ENCODE measurements around the gene CFAP299.
"Not testable (repeated sequence)": the region's sequence is repeated elsewhere in the genome, so short reads cannot be mapped to it uniquely, and the experiment has no call there.

CFAP299 gene

DNA sequence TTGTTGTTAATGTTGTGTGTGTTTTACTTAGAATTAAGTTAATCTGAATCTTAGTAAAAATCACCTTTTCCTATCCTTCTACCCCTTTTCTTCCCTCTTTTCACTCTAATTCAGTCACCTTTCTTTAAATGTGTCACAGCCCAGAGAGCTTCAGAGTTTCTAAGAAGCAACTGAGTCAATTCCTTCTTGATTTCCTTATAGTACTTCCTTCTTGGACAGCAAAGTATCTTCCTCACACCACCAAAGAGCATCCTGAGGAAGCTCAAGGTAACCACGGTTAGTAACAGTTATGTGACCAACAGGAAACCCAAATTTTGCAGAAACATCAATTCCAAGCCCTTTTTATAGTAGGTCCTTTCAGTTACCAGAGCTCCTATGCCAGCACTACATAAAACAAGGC lies 451.8 kb downstream of the CFAP299 start:
- H2BK120ac ChIP-seq (ENCODE audit: low read depth, low read length): no peak overlapping the region
- H3K18ac ChIP-seq (ENCODE audit: low read length): no peak overlapping the region
- no peak overlapping the region for H3K4me2 ChIP-seq (ENCODE audit: low read length)
- H3K4me1 ChIP-seq (ENCODE audit: control insufficient read depth, low read depth, low read length): no peaks in the 10 kb centered on the region
- H2BK15ac ChIP-seq (replicated peaks; ENCODE audit: low read depth): no peak overlapping the region
- H3K4ac ChIP-seq (ENCODE audit: low read depth, low read length): no peak overlapping the region
- no peaks in the 10 kb centered on the region for H3K36me3 ChIP-seq (ENCODE audit: control insufficient read depth, insufficient read depth, low read length)
- DNase-seq: no peak
- no peak overlapping the region for H3K4me3 ChIP-seq (ENCODE audit: low read length)
- H4K5ac ChIP-seq (ENCODE audit: low read length): no peak overlapping the region
- no peak overlapping the region for H2BK5ac ChIP-seq (ENCODE audit: low read length)
- no peaks in the 10 kb centered on the region for H3K79me2 ChIP-seq (ENCODE audit: control insufficient read depth, insufficient read depth, low read length)
- no peak overlapping the region for H3K27ac ChIP-seq (ENCODE audit: low read depth, low read length)
- no peaks in the 10 kb centered on the region for H3K79me1 ChIP-seq (ENCODE audit: low read length)
- WGBS (ENCODE audit: extremely low coverage, insufficient coverage, low lambda C conversion rate): no CpG with 5 or more reads among the region's 1 CpG
- H4K8ac ChIP-seq (ENCODE audit: low read depth, low read length): no peak overlapping the region
- H3K23ac ChIP-seq (ENCODE audit: low read length): no peak overlapping the region
- H3K56ac ChIP-seq (ENCODE audit: low read length): no peak overlapping the region
- H2AK5ac ChIP-seq (ENCODE audit: low read length): no peak overlapping the region
- no peak overlapping the region for H3K9ac ChIP-seq (ENCODE audit: low read length)
- no peaks in the 10 kb centered on the region for H3K27me3 ChIP-seq (ENCODE audit: insufficient read depth, low read length, poor library complexity)

DNA sequence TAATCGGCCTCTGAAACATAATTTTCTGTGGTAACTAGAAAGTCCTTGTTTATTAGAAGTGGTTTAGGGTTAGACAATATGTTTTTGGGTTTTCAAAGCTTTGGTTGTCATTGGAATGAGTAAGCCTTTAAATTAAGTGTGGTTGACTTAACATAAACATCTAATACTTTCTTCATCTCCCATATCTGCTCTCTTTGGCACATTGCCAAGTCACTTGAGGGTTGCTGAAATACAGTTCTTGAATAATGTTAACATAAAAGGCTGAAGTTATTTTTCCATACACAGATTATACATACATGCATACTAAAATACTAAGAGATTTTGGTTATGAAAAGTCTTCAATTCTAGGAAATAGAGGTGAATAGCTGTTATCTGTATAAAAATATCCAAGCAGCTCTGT lies 453.3 kb downstream of the CFAP299 start:
- no peaks in the 10 kb centered on the region for H3K27me3 ChIP-seq (ENCODE audit: insufficient read depth, low read length, poor library complexity)
- no peak overlapping the region for H3K4me2 ChIP-seq (ENCODE audit: low read length)
- WGBS (ENCODE audit: extremely low coverage, insufficient coverage, low lambda C conversion rate): no CpG with 5 or more reads among the region's 1 CpG
- no peaks in the 10 kb centered on the region for H3K79me1 ChIP-seq (ENCODE audit: low read length)
- no peak overlapping the region for H3K4ac ChIP-seq (ENCODE audit: low read depth, low read length)
- no peak overlapping the region for H4K5ac ChIP-seq (ENCODE audit: low read length)
- no peak overlapping the region for H2AK5ac ChIP-seq (ENCODE audit: low read length)
- H3K79me2 ChIP-seq (ENCODE audit: control insufficient read depth, insufficient read depth, low read length): no peaks in the 10 kb centered on the region
- H3K23ac ChIP-seq (ENCODE audit: low read length): no peak overlapping the region
- H3K27ac ChIP-seq (ENCODE audit: low read depth, low read length): no peak overlapping the region
- H3K4me1 ChIP-seq (ENCODE audit: control insufficient read depth, low read depth, low read length): no peaks in the 10 kb centered on the region
- H2BK5ac ChIP-seq (ENCODE audit: low read length): no peak overlapping the region
- H2BK120ac ChIP-seq (ENCODE audit: low read depth, low read length): no peak overlapping the region
- no peak overlapping the region for H3K18ac ChIP-seq (ENCODE audit: low read length)
- H3K36me3 ChIP-seq (ENCODE audit: control insufficient read depth, insufficient read depth, low read length): no peaks in the 10 kb centered on the region
- no peak for DNase-seq
- H4K8ac ChIP-seq (ENCODE audit: low read depth, low read length): no peak overlapping the region
- H3K9ac ChIP-seq (ENCODE audit: low read length): no peak overlapping the region
- no peak overlapping the region for H3K4me3 ChIP-seq (ENCODE audit: low read length)
- H3K56ac ChIP-seq (ENCODE audit: low read length): no peak overlapping the region
- H2BK15ac ChIP-seq (replicated peaks; ENCODE audit: low read depth): no peak overlapping the region

DNA sequence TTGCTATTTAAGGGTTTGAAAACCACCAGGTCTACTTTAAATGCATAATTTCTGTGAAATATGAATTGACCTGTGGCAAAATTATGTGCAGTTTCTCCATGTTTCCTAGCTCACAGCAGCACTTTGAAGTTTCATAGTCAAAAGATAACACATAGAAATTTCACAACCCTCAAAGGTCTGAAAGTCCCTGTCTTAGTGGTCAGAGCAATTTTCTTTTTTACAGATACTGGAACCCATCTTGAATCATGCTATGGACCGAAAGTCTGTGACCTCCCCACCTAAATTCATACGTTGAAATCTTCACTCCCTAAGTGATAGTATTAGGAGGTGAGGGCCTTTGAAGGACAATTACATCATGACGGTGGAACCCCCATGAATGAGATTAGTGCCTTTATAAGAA lies 454.6 kb downstream of the CFAP299 start:
- no peak for DNase-seq
- no peak overlapping the region for H3K56ac ChIP-seq (ENCODE audit: low read length)
- no peak overlapping the region for H3K4ac ChIP-seq (ENCODE audit: low read depth, low read length)
- H3K9ac ChIP-seq (ENCODE audit: low read length): no peak overlapping the region
- no peak overlapping the region for H2BK15ac ChIP-seq (replicated peaks; ENCODE audit: low read depth)
- no peak overlapping the region for H2BK120ac ChIP-seq (ENCODE audit: low read depth, low read length)
- no peak overlapping the region for H3K23ac ChIP-seq (ENCODE audit: low read length)
- no peak overlapping the region for H4K8ac ChIP-seq (ENCODE audit: low read depth, low read length)
- no CpG with 5 or more reads among the region's 3 CpGs for WGBS (ENCODE audit: extremely low coverage, insufficient coverage, low lambda C conversion rate)
- no peak overlapping the region for H3K4me2 ChIP-seq (ENCODE audit: low read length)
- H4K5ac ChIP-seq (ENCODE audit: low read length): no peak overlapping the region
- H3K4me1 ChIP-seq (ENCODE audit: control insufficient read depth, low read depth, low read length): no peaks in the 10 kb centered on the region
- no peak overlapping the region for H3K4me3 ChIP-seq (ENCODE audit: low read length)
- no peaks in the 10 kb centered on the region for H3K27me3 ChIP-seq (ENCODE audit: insufficient read depth, low read length, poor library complexity)
- no peaks in the 10 kb centered on the region for H3K79me1 ChIP-seq (ENCODE audit: low read length)
- H3K79me2 ChIP-seq (ENCODE audit: control insufficient read depth, insufficient read depth, low read length): no peaks in the 10 kb centered on the region
- no peak overlapping the region for H3K27ac ChIP-seq (ENCODE audit: low read depth, low read length)
- no peak overlapping the region for H2AK5ac ChIP-seq (ENCODE audit: low read length)
- no peaks in the 10 kb centered on the region for H3K36me3 ChIP-seq (ENCODE audit: control insufficient read depth, insufficient read depth, low read length)
- H3K18ac ChIP-seq (ENCODE audit: low read length): no peak overlapping the region
- H2BK5ac ChIP-seq (ENCODE audit: low read length): no peak overlapping the region

- no CpG with 5 or more reads among the region's 1 CpG for WGBS (ENCODE audit: extremely low coverage, insufficient coverage, low lambda C conversion rate)
Observed at GRCh38 chr4:80793660-80794059, 458.1 kb downstream of the CFAP299 start.

GRCh38 chr4:80798082-80798481 lies 462.6 kb downstream of the CFAP299 start:
- no peak overlapping the region for H2BK5ac ChIP-seq (ENCODE audit: low read length)
- no peak overlapping the region for H3K56ac ChIP-seq (ENCODE audit: low read length)
- no peaks in the 10 kb centered on the region for H3K79me2 ChIP-seq (ENCODE audit: control insufficient read depth, insufficient read depth, low read length)
- H3K9ac ChIP-seq (ENCODE audit: low read length): no peak overlapping the region
- no peaks in the 10 kb centered on the region for H3K79me1 ChIP-seq (ENCODE audit: low read length)
- H3K4me3 ChIP-seq (ENCODE audit: low read length): no peak overlapping the region
- no peak overlapping the region for H2BK15ac ChIP-seq (replicated peaks; ENCODE audit: low read depth)
- H4K5ac ChIP-seq (ENCODE audit: low read length): no peak overlapping the region
- no peak overlapping the region for H4K8ac ChIP-seq (ENCODE audit: low read depth, low read length)
- H3K36me3 ChIP-seq (ENCODE audit: control insufficient read depth, insufficient read depth, low read length): no peaks in the 10 kb centered on the region
- no peak overlapping the region for H3K27ac ChIP-seq (ENCODE audit: low read depth, low read length)
- no CpG with 5 or more reads among the region's 1 CpG for WGBS (ENCODE audit: extremely low coverage, insufficient coverage, low lambda C conversion rate)
- peak; percentile 9 for DNase-seq
- H2BK120ac ChIP-seq (ENCODE audit: low read depth, low read length): no peak overlapping the region
- no peaks in the 10 kb centered on the region for H3K4me1 ChIP-seq (ENCODE audit: control insufficient read depth, low read depth, low read length)
- H3K4ac ChIP-seq (ENCODE audit: low read depth, low read length): no peak overlapping the region
- no peak overlapping the region for H3K18ac ChIP-seq (ENCODE audit: low read length)
- H3K27me3 ChIP-seq (ENCODE audit: insufficient read depth, low read length, poor library complexity): no peaks in the 10 kb centered on the region
- no peak overlapping the region for H3K4me2 ChIP-seq (ENCODE audit: low read length)
- H3K23ac ChIP-seq (ENCODE audit: low read length): no peak overlapping the region
- H2AK5ac ChIP-seq (ENCODE audit: low read length): no peak overlapping the region

More at GRCh38 chr4:80793660-80794059, 458.1 kb downstream of the CFAP299 start:
- not testable (repeated sequence) for H3K27me3 ChIP-seq (ENCODE audit: insufficient read depth, low read length, poor library complexity); H2BK5ac ChIP-seq (ENCODE audit: low read length); H2AK5ac ChIP-seq (ENCODE audit: low read length); H3K4me3 ChIP-seq (ENCODE audit: low read length); H3K4me1 ChIP-seq (ENCODE audit: control insufficient read depth, low read depth, low read length); H3K23ac ChIP-seq (ENCODE audit: low read length); H4K5ac ChIP-seq (ENCODE audit: low read length); H2BK15ac ChIP-seq (replicated peaks; ENCODE audit: low read depth); H4K8ac ChIP-seq (ENCODE audit: low read depth, low read length); H3K79me1 ChIP-seq (ENCODE audit: low read length); H3K4ac ChIP-seq (ENCODE audit: low read depth, low read length); DNase-seq; H3K36me3 ChIP-seq (ENCODE audit: control insufficient read depth, insufficient read depth, low read length); H3K18ac ChIP-seq (ENCODE audit: low read length); H3K9ac ChIP-seq (ENCODE audit: low read length); H3K4me2 ChIP-seq (ENCODE audit: low read length); H3K56ac ChIP-seq (ENCODE audit: low read length); H3K27ac ChIP-seq (ENCODE audit: low read depth, low read length); H3K79me2 ChIP-seq (ENCODE audit: control insufficient read depth, insufficient read depth, low read length); H2BK120ac ChIP-seq (ENCODE audit: low read depth, low read length)

DNA sequence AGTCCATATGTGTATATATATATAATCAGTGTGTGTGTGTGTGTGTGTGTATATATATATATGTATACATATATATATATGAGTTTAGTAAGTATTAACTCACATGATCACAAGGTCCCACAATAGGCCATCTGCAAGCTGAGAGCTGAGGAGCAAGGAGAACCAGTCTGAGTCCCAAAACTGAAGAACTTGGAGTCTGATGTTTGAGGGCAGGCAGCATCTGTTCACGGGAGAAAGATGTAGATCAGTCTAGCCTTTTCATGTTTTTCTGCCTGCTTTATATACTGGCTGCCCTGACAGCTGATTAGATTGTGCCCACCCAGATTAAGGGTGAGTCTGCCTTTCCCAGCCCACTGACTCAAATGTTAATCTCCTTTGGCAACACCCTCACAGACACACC lies 465.2 kb downstream of the CFAP299 start:
- not testable (repeated sequence) for H3K4me2 ChIP-seq (ENCODE audit: low read length); H3K79me1 ChIP-seq (ENCODE audit: low read length)
- no CpG with 5 or more reads among the region's 1 CpG for WGBS (ENCODE audit: extremely low coverage, insufficient coverage, low lambda C conversion rate)

More for the DNA sequence above, 465.2 kb downstream of the CFAP299 start:
- H3K4ac ChIP-seq (ENCODE audit: low read depth, low read length); H2AK5ac ChIP-seq (ENCODE audit: low read length); H2BK120ac ChIP-seq (ENCODE audit: low read depth, low read length); H3K27me3 ChIP-seq (ENCODE audit: insufficient read depth, low read length, poor library complexity); H4K5ac ChIP-seq (ENCODE audit: low read length); H2BK15ac ChIP-seq (replicated peaks; ENCODE audit: low read depth); DNase-seq; H3K79me2 ChIP-seq (ENCODE audit: control insufficient read depth, insufficient read depth, low read length); H4K8ac ChIP-seq (ENCODE audit: low read depth, low read length); H3K23ac ChIP-seq (ENCODE audit: low read length); H3K36me3 ChIP-seq (ENCODE audit: control insufficient read depth, insufficient read depth, low read length); H3K56ac ChIP-seq (ENCODE audit: low read length); H3K9ac ChIP-seq (ENCODE audit: low read length); H3K4me1 ChIP-seq (ENCODE audit: control insufficient read depth, low read depth, low read length); H3K4me3 ChIP-seq (ENCODE audit: low read length); H3K27ac ChIP-seq (ENCODE audit: low read depth, low read length); H2BK5ac ChIP-seq (ENCODE audit: low read length); H3K18ac ChIP-seq (ENCODE audit: low read length): not testable (repeated sequence)

Data from mesendoderm (in vitro differentiated cells).